Ishikawa (cell line): Measurements from ENCODE around the gene PEX5.

Experiments used
- CEBPB ChIP-seq: IDR thresholded peaks from 2 replicates; pipeline ENCODE4 v1.6.1; 2012
- CREB1 ChIP-seq: IDR thresholded peaks from 2 replicates; pipeline ENCODE4 v1.6.1; 2012; ENCODE audit warnings: low read depth
- EGR1 ChIP-seq: IDR thresholded peaks from 2 replicates; pipeline ENCODE4 v1.6.1; 2012
- EP300 ChIP-seq: IDR thresholded peaks from 2 replicates; pipeline ENCODE4 v1.6.1; 2012; ENCODE audit warnings: borderline replicate concordance
- FOXM1 ChIP-seq: IDR thresholded peaks from 2 replicates; pipeline ENCODE4 v1.6.1; 2012; ENCODE audit warnings: low read depth, borderline replicate concordance
- NFIC ChIP-seq: IDR thresholded peaks from 2 replicates; pipeline ENCODE4 v1.6.1; 2012
- RAD21 ChIP-seq: IDR thresholded peaks from 2 replicates; pipeline ENCODE4 v1.6.1; 2012; ENCODE audit warnings: low read depth
- TAF1 ChIP-seq: IDR thresholded peaks from 2 replicates; pipeline ENCODE4 v1.6.1; 2012; ENCODE audit warnings: low read depth, mild to moderate bottlenecking
- TCF12 ChIP-seq: IDR thresholded peaks from 2 replicates; pipeline ENCODE4 v1.6.1; 2012; ENCODE audit warnings: low read depth
- TEAD4 ChIP-seq: IDR thresholded peaks from 2 replicates; pipeline ENCODE4 v1.6.1; 2012
- USF1 ChIP-seq: IDR thresholded peaks from 2 replicates; pipeline ENCODE4 v1.6.1; 2012
- YY1 ChIP-seq: IDR thresholded peaks from 2 replicates; pipeline ENCODE4 v1.6.1; 2012; ENCODE audit warnings: low read depth
- ZBTB7A ChIP-seq: IDR thresholded peaks from 2 replicates; pipeline ENCODE4 v1.6.1; 2012; ENCODE audit warnings: low read depth
- TF ChIP-seq, protein P1 (sequence below): IDR thresholded peaks from 2 replicates; pipeline ENCODE4 v1.6.1; 2012; ENCODE audit warnings: low read depth, mild to moderate bottlenecking
- TF ChIP-seq, protein P2 (sequence below): IDR thresholded peaks from 2 replicates; pipeline ENCODE4 v1.6.1; 2012

PEX5 gene

DNA sequence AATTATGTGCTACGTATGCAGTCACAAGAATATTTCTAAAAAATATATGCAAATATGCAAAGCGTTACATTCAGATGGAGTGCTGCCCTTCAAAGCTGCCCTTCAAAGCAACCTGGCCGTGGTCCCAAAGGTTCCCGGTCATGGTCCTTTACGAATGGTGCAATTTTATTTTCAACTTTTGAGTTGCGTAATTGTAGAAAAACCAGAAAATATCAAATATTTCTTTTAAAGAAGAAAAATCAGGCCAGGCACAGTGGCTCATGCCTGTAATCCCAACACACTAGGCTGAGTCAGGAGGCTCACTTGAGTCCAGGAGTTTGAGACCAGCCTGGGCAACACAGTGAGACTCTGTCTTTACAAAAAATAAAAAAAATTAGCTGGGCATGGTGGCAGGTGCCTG, 38.0 kb upstream of the PEX5 start:
- TF ChIP-seq TCF12 (no peak), NFIC (no peak), YY1 (no peak), USF1 (no peak), FOXM1 (no peak), CEBPB (no peak), ZBTB7A (no peak), EP300 (no peak), TEAD4 (no peak), RAD21 (no peak), TAF1 (no peak), CREB1 (no peak), EGR1 (no peak)
- TF ChIP-seq, protein P1, sequence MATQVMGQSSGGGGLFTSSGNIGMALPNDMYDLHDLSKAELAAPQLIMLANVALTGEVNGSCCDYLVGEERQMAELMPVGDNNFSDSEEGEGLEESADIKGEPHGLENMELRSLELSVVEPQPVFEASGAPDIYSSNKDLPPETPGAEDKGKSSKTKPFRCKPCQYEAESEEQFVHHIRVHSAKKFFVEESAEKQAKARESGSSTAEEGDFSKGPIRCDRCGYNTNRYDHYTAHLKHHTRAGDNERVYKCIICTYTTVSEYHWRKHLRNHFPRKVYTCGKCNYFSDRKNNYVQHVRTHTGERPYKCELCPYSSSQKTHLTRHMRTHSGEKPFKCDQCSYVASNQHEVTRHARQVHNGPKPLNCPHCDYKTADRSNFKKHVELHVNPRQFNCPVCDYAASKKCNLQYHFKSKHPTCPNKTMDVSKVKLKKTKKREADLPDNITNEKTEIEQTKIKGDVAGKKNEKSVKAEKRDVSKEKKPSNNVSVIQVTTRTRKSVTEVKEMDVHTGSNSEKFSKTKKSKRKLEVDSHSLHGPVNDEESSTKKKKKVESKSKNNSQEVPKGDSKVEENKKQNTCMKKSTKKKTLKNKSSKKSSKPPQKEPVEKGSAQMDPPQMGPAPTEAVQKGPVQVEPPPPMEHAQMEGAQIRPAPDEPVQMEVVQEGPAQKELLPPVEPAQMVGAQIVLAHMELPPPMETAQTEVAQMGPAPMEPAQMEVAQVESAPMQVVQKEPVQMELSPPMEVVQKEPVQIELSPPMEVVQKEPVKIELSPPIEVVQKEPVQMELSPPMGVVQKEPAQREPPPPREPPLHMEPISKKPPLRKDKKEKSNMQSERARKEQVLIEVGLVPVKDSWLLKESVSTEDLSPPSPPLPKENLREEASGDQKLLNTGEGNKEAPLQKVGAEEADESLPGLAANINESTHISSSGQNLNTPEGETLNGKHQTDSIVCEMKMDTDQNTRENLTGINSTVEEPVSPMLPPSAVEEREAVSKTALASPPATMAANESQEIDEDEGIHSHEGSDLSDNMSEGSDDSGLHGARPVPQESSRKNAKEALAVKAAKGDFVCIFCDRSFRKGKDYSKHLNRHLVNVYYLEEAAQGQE = no peak
- TF ChIP-seq, protein P2, sequence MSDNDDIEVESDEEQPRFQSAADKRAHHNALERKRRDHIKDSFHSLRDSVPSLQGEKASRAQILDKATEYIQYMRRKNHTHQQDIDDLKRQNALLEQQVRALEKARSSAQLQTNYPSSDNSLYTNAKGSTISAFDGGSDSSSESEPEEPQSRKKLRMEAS = no peak

DNA sequence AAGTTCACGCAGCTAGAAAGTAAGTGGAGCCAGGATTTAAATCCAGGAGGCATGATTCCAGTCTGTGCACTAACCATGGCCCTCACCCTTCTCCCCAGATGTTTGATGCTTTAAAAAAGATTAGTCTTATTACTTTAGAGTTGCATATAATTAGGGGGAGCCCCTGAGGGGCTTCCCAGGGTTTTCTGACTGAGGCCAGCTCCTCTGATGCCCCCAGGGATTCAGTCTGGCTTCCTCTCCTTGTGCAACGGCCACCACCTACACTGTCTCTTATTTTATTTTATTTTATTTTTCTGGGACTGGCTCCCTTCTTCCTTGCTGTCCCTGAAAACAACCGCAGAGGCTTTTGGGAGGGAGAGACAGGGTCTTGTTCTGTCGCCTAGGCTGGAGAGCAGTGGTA, 36.7 kb upstream of the PEX5 start:
- no peak for TF ChIP-seq EGR1
- TF ChIP-seq, protein P1 = no peak
- TF ChIP-seq TAF1 = no peak
- no peak for TF ChIP-seq USF1
- no peak for TF ChIP-seq TEAD4
- no peak for TF ChIP-seq CREB1
- no peak for TF ChIP-seq CEBPB

DNA sequence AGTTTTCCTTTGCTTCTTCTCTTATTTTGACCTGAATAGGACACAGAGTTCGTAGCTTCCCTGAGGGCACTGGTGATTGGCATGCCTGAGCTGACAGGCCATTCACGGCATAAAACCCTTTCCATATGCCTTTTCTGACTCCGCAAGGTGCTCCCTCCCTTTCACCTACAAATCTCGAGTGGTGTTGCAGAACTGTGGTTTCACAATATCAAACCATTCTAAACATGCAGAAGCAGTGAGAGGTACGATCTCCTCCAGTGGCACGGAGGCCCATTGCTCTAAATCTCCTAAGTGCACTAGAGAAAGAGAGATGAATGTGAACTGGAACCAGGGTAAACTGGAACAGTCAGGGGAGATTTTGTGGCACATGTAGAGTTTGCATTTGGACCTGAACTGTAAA, 35.4 kb upstream of the PEX5 start:
- TF ChIP-seq, protein P2 = no peak
- TF ChIP-seq FOXM1 (no peak), EGR1 (no peak), USF1 (no peak), NFIC (no peak), CREB1 (no peak), ZBTB7A (no peak), TCF12 (no peak), CEBPB (no peak), YY1 (no peak), EP300 (no peak), TEAD4 (no peak), TAF1 (no peak), RAD21 (no peak)
- TF ChIP-seq, protein P1 = no peak

GRCh38 chr12:7154901-7155470, 34.5 kb upstream of the PEX5 start:
- TF ChIP-seq RAD21 (no peak), YY1 (no peak), TAF1 (no peak), EGR1 (no peak), CEBPB (no peak), NFIC (no peak), CREB1 (no peak), FOXM1 (no peak), TEAD4 (no peak), ZBTB7A (no peak), EP300 (no peak), TCF12 (no peak), USF1 (no peak)
- TF ChIP-seq, protein P2 = no peak
- TF ChIP-seq, protein P1 = no peak
